Measurements from ENCODE around the gene LRRC17. TPM values are rescaled to one million over a fixed set of nuclear protein-coding genes. Genes with fewer than 3 reads are reported as not detected.

LRRC17 gene
- total RNA-seq, 4 donors from 2014 or later: 1.1 to 4.5 (median 3.1) TPM

GRCh38 chr7:102883098-102883860 is 29.5 kb upstream of the LRRC17 start:
- no peak overlapping the region for H3K27ac ChIP-seq
- WGBS: 43% methylated on average over 6 of the region's 6 CpGs
- peaks cover 4% of the 10 kb centered on the region for H3K4me1 ChIP-seq
- no peaks in the 10 kb centered on the region for H3K36me3 ChIP-seq
- DNase-seq (ENCODE audit: low spot score in 2 of 2): no peak
- H3K4me3 ChIP-seq: no peak overlapping the region
- H3K9me3 ChIP-seq: no peaks in the 10 kb centered on the region
- no peak for TF ChIP-seq POLR2A (IDR thresholded peaks at IDR 0.05)
- no peak for TF ChIP-seq CTCF (IDR thresholded peaks at IDR 0.05)
- TF ChIP-seq EP300 (IDR thresholded peaks at IDR 0.05): no peak
- TF ChIP-seq POLR2AphosphoS5 (IDR thresholded peaks at IDR 0.05): no peak
- H3K27me3 ChIP-seq: no peaks in the 10 kb centered on the region

GRCh38 chr7:102888561-102889233 is 24.1 kb upstream of the LRRC17 start:
- H3K4me3 ChIP-seq: no peak overlapping the region
- WGBS: 96% methylated on average over 3 of the region's 3 CpGs
- H3K27ac ChIP-seq: no peak overlapping the region
- H3K9me3 ChIP-seq: no peaks in the 10 kb centered on the region
- DNase-seq (ENCODE audit: low spot score in 2 of 2): no peak
- no peaks in the 10 kb centered on the region for H3K36me3 ChIP-seq
- H3K27me3 ChIP-seq: no peaks in the 10 kb centered on the region
- peaks cover 24% of the 10 kb centered on the region for H3K4me1 ChIP-seq
- TF ChIP-seq POLR2A (IDR thresholded peaks at IDR 0.05) (no peak), POLR2AphosphoS5 (IDR thresholded peaks at IDR 0.05) (no peak), EP300 (IDR thresholded peaks at IDR 0.05) (no peak), CTCF (IDR thresholded peaks at IDR 0.05) (no peak)

GRCh38 chr7:102889851-102890250 is 22.9 kb upstream of the LRRC17 start:
- no peak for DNase-seq (ENCODE audit: low spot score in 2 of 2)
- Histone ChIP-seq H3K9me3 (no peaks in the 10 kb centered on the region), H3K4me1 (peaks cover 24% of the 10 kb centered on the region), H3K27me3 (no peaks in the 10 kb centered on the region), H3K27ac (no peak overlapping the region), H3K36me3 (no peaks in the 10 kb centered on the region), H3K4me3 (no peak overlapping the region)
- WGBS: 90% methylated on average over 2 of the region's 2 CpGs
- TF ChIP-seq CTCF (IDR thresholded peaks at IDR 0.05) (no peak), EP300 (IDR thresholded peaks at IDR 0.05) (no peak), POLR2A (IDR thresholded peaks at IDR 0.05) (no peak), POLR2AphosphoS5 (IDR thresholded peaks at IDR 0.05) (no peak)

GRCh38 chr7:102890292-102890970 is 22.4 kb upstream of the LRRC17 start:
- 76% methylated on average over 2 of the region's 2 CpGs for WGBS
- TF ChIP-seq EP300 (IDR thresholded peaks at IDR 0.05) (no peak), CTCF (IDR thresholded peaks at IDR 0.05) (no peak), POLR2AphosphoS5 (IDR thresholded peaks at IDR 0.05) (no peak), POLR2A (IDR thresholded peaks at IDR 0.05) (no peak)
- Histone ChIP-seq H3K36me3 (no peaks in the 10 kb centered on the region), H3K27ac (no peak overlapping the region), H3K4me1 (peaks cover 24% of the 10 kb centered on the region), H3K9me3 (no peaks in the 10 kb centered on the region), H3K4me3 (no peak overlapping the region), H3K27me3 (no peaks in the 10 kb centered on the region)
- DNase-seq (ENCODE audit: low spot score in 2 of 2): no peak

Data from suprapubic skin (tissue), 4 donors.